ENCODE measurements around the gene CHI3L2. TPM values are rescaled to one million over a fixed set of nuclear protein-coding genes. Genes with fewer than 3 reads are reported as not detected.

CHI3L2 gene
- total RNA-seq, 3 donors from 2014 or later = 0.76 to 3.3 (median 1.1) TPM

DNA sequence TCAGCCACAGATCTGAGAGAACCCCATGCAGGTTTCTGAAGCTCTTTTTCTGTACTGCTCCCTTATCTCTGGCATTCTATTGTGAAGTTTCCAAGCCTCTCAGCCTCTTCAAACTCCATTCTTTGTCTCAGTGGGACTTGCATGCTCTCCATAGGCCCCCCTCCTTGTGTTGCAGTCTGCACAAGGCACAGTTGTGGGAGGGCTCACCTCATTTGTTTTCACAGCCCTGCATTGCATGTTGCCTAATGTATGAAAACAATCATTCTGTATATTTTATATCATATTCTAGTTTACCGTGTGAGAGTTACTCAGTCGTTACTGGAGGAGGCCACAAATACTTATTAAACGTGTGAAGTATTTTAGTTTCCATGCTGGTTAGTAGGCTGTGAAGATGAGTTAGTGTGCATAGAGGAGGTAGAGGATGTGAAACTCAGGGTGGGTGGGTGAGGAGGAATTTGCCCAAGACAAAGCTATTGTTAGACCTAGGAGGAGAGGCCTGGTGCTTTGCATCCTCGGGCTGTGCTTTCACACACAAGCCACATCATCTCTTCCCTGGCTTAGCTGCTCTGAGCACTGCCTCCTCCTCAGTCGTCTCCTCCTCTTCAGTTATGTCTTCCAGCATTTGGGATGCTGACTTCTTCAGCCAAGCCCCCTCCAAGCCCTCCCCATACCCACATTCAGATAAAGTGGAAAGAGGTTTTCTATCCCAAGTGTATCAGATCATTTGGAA, 7.8 kb upstream of the CHI3L2 start:
- H3K36me3 ChIP-seq (ENCODE audit: low read depth) = no peaks in the 10 kb centered on the region
- no peaks in the 10 kb centered on the region for H3K9me3 ChIP-seq
- intact Hi-C loops (cut with DNase I, micrococcal nuclease) = loop anchor here (5.0 to 10.0 kb wide), 2 partner anchors 183 to 185 kb away; no protein-coding TSS in a partner anchor
- DNase-seq = peak in 1 of 3 donors; percentile 24
- TF ChIP-seq, protein P1, sequence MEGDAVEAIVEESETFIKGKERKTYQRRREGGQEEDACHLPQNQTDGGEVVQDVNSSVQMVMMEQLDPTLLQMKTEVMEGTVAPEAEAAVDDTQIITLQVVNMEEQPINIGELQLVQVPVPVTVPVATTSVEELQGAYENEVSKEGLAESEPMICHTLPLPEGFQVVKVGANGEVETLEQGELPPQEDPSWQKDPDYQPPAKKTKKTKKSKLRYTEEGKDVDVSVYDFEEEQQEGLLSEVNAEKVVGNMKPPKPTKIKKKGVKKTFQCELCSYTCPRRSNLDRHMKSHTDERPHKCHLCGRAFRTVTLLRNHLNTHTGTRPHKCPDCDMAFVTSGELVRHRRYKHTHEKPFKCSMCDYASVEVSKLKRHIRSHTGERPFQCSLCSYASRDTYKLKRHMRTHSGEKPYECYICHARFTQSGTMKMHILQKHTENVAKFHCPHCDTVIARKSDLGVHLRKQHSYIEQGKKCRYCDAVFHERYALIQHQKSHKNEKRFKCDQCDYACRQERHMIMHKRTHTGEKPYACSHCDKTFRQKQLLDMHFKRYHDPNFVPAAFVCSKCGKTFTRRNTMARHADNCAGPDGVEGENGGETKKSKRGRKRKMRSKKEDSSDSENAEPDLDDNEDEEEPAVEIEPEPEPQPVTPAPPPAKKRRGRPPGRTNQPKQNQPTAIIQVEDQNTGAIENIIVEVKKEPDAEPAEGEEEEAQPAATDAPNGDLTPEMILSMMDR (IDR thresholded peaks at IDR 0.05) = no peak
- H3K4me3 ChIP-seq = no peak overlapping the region
- no peaks in the 10 kb centered on the region for H3K4me1 ChIP-seq (ENCODE audit: low read depth)
- ATAC-seq = peak; percentile 48

DNA sequence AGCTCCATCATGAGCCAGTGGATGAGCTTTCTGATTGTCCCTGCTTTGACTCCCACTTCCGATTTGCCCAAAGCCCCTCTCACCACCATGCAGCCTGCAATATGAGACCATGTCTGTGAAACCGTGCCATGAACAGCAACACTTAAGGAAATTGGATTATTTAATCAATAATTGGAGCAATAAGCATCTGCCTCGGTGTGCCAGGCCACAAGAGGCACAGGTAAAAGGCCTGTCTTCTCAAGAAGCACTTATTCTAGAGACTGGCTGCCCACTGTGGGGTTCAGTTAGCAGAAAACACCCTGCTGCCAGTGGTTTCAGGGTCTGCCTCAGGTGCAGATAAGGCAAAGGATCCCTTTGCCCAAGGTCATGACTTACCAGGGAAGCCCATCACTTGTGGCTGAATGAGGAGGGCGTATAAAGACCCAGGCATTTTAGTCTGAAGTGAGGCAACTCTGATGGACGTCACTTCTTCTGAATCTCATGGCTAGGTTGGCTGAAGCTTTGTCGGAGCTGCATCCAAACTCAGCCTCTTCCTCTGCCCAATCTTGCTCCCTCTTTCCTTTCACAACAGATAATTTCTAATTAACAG, 7.1 kb upstream of the CHI3L2 start:
- DNase-seq = no peak
- ATAC-seq = no peak
- no peaks in the 10 kb centered on the region for H3K4me1 ChIP-seq (ENCODE audit: low read depth)
- H3K9me3 ChIP-seq = no peaks in the 10 kb centered on the region
- H3K36me3 ChIP-seq (ENCODE audit: low read depth) = no peaks in the 10 kb centered on the region
- TF ChIP-seq, protein P1 (IDR thresholded peaks at IDR 0.05) = no peak
- intact Hi-C loops (cut with DNase I, micrococcal nuclease) = loop anchor here (5.0 to 10.0 kb wide), 2 partner anchors 182 to 184 kb away; no protein-coding TSS in a partner anchor
- H3K4me3 ChIP-seq = no peak overlapping the region

DNA sequence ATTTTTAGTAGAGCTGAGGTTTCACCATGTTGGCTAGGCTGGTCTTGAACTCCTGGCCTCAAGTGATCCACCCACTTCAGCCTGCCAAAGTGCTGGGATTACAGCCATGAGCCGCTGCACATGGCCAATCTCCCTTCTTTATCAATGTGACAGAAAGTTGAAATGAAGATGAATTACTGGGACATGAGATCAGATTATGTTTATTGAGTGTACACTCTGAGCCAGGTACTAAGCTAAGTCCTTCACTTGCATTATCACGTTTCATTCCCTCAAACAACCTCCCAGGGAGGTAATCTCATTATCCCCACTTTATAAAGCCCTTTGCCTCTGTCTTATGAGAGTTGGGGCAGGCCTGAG, 6.3 kb upstream of the CHI3L2 start:
- no peak overlapping the region for H3K4me3 ChIP-seq
- H3K9me3 ChIP-seq = no peaks in the 10 kb centered on the region
- DNase-seq (no peak), ATAC-seq (no peak)
- H3K36me3 ChIP-seq (ENCODE audit: low read depth) = no peaks in the 10 kb centered on the region
- TF ChIP-seq, protein P1 (IDR thresholded peaks at IDR 0.05) = no peak
- H3K4me1 ChIP-seq (ENCODE audit: low read depth) = no peaks in the 10 kb centered on the region
- intact Hi-C loops (cut with DNase I, micrococcal nuclease) = loop anchor here (5.0 to 10.0 kb wide), 2 partner anchors 181 to 184 kb away; no protein-coding TSS in a partner anchor

DNA sequence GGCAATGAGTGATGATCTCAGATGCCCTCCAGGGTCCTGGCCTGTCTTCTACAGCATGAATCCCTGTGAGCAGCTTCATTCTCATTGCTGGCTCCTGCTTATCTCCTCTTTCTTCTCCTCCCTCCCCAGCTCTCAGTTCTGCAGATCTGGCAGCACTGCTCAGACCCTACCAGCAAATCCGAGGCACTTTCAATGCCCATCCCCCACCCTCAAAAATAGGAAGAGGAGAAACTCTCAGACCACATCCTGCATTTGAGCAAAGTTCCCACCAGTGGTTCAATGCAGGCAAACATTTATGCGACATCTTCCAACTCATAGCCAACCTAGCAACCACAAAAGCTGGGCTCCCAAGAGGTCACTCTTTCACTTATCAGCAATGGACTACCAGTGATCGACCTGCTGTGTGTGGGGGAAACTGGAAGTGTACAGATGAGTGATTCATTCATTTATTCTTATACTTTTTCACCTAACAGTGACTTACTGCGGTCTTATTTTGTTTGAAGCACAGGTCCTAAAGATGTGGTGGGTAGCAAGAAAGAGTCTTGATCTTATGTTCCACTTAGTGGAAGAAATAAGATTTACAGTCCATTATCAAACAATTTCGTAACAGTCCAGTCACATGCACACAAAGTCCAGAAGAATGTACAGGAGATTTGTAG, 5.8 kb upstream of the CHI3L2 start:
- peak in 1 of 3 donors; percentile 56 for DNase-seq
- no peaks in the 10 kb centered on the region for H3K36me3 ChIP-seq (ENCODE audit: low read depth)
- no peaks in the 10 kb centered on the region for H3K4me1 ChIP-seq (ENCODE audit: low read depth)
- H3K4me3 ChIP-seq = no peak overlapping the region
- TF ChIP-seq, protein P1 (IDR thresholded peaks at IDR 0.05) = no peak
- no peaks in the 10 kb centered on the region for H3K9me3 ChIP-seq
- intact Hi-C loops (cut with DNase I, micrococcal nuclease) = loop anchor here (5.0 to 10.0 kb wide), 2 partner anchors 181 to 183 kb away; no protein-coding TSS in a partner anchor
- peak; percentile 61 for ATAC-seq

DNA sequence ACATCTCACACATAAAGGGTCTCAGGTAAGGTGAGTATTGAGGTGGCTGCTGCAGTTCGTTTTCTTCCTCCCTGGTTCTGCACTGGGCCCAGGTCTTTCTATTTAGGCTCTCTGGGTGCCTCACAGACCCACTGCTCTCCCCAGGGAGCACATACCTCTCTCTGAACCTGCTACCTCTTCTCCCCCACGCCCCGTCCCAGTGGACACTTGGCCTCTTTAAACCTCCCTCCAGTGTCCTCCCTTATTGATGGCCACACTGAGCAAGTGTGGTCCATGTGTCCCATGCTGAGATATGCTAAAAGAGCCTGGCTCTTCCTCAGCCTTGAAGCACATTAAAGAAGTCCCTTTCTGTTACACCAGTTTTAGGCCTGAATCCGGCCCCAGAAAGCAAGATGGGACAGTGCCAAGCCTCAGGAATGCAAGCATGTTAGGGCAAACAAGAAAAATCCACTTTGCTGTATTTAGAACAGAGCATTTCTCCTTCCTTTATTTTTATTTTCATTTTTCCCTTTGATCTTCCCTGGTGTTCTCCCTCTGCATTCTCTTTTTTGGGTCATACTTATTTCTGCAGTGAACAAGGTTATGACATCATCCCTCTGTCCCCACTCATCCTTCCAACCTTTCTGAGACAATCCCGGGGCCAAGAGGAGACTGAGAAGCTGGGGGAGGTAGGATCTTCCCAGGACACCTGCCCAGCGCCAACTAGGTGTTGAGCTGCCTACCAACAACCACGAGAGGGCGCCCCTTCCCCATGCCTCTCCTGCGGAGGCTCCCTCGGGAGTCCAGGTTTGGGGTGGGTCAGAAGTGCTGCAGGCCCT, 5.0 kb upstream of the CHI3L2 start:
- peak; percentile 62 to 85 (median 76) for DNase-seq
- Histone ChIP-seq H3K4me3 (no peak overlapping the region), H3K36me3 (ENCODE audit: low read depth) (no peaks in the 10 kb centered on the region), H3K9me3 (no peaks in the 10 kb centered on the region), H3K4me1 (ENCODE audit: low read depth) (no peaks in the 10 kb centered on the region)
- TF ChIP-seq, protein P1 (IDR thresholded peaks at IDR 0.05) = peak; percentile 75
- intact Hi-C loops (cut with DNase I, micrococcal nuclease) = loop anchor here (5.0 to 10.0 kb wide), 2 partner anchors 180 to 182 kb away; no protein-coding TSS in a partner anchor
- peak; percentile 79 for ATAC-seq

All from mucosa of descending colon (tissue), 3 donors.